ENCODE measurements around the gene CES4A. TPM values are rescaled to one million over a fixed set of nuclear protein-coding genes. Genes with fewer than 3 reads are reported as not detected.

CES4A gene
- total and polyA plus RNA-seq, 2 of the 13 experiments (the other 11 are each of a cell fraction or from before 2014, with no cell fraction given), result 0.09 to 0.17 TPM

DNA sequence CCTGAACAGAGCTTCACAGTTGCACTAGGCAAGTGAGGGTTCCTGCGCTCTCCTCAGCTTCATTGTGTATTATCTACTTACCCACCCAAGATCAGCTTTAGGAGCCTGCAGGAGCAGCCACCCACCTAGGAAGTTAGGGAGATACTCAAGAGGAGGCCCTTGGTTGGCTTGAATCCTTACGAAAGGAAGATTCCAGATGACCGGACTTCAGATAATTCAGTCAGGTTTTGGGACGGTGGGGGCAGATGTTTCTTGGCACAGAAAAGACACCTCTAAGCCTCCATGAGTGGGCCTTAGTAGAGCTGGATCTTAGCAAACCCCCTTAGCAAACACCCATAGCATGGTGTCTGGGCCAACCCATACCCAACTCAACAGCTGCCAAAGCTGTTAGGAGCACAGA is 38.2 kb downstream of the CES4A start (continued):
- TF ChIP-seq ZNF558 (CRISPR knock-in tag; IDR thresholded peaks at IDR 0.05; ENCODE audit: borderline replicate concordance) (no peak), ATF6 (CRISPR knock-in tag; conservative IDR thresholded peaks at IDR 0.05) (no peak)

DNA sequence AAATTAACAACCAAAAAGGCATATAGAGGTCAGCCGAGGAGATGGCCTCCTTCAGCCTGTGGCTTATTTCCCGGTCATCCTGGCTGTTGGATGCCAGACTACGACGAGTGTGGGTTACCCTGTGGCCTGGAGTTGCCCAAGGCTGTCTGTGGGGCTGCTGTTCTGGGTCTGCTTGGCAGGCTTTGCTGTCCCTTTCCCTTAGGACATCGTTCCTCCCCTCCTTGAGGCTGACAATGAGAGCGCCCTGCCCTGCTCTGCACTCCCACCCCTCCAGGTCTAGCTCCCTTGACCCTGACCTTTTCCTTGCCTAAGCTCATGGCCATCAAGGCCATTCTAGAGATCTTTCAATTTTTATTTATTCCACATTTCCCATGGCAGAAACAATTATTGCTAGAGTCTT is 38.7 kb downstream of the CES4A start:
- FAIRE-seq, result no peak

More for the DNA sequence above, 38.7 kb downstream of the CES4A start:
- H2AFZ ChIP-seq (ENCODE audit: low read length), result no peak overlapping the region
- H3K36me3 ChIP-seq (replicated peaks in 1 of 2; ENCODE audit: control insufficient read depth in 1 of 2, insufficient read depth in 2 of 2, low read length in 2 of 2), result no peaks in the 10 kb centered on the region
- no peaks in the 10 kb centered on the region; the same call in 1 of the 2 replicates for H4K20me1 ChIP-seq (ENCODE audit: insufficient read depth, low read length)
- POLR2A ChIA-PET, result interaction anchor here (1.3 to 1.8 kb wide), 2 partner anchors 9 to 14 kb away, joined by 3 to 4 read pairs; no protein-coding TSS in a partner anchor
- TF ChIP-seq POLR2A (IDR thresholded peaks at IDR 0.05; ENCODE audit: insufficient read depth in 1 of 2, low read depth in 2 of 2, low read length in 2 of 2), result 0 out of 4 replicates have a peak, but pooled peaks of 1 of the 2 experiments have one; percentile 11
- no peak for TF ChIP-seq ZC3H13 (CRISPR knock-in tag; IDR thresholded peaks at IDR 0.05)
- BruUV-seq (replicated peaks), result TSS peak; percentile 32
- in situ Hi-C loops (cut with HindIII; ENCODE audit: extremely low pct_ligation_motif_present, low pct_unique_long_range_greater_than_20kb), result no loop called here
- H3K9me3 ChIP-seq (ENCODE audit: low read length), result no peaks in the 10 kb centered on the region
- H3K79me2 ChIP-seq (ENCODE audit: insufficient read depth, low read length), result peaks cover 34% of the 10 kb centered on the region
- DNase-seq (ENCODE audit: low spot score) (no peak), ATAC-seq (no peak)
- H3K4me3 ChIP-seq (replicated peaks in 1 of 3; ENCODE audit: insufficient read depth in 1 of 3, low read depth in 2 of 3, low read length in 3 of 3), result no peak overlapping the region
- H3K9ac ChIP-seq (ENCODE audit: insufficient read depth, low read depth, low read length), result no peak overlapping the region
- H3K27me3 ChIP-seq (ENCODE audit: control insufficient read depth in 1 of 2, insufficient read depth in 2 of 2, low read length in 2 of 2), result no peaks in the 10 kb centered on the region; a peak in 1 of 5 replicates
- 88% methylated on average over 6 of the region's 6 CpGs for WGBS (ENCODE audit: low lambda C conversion rate)
- CTCF ChIA-PET (ENCODE audit: low intra/inter-chr PET ratio, low total read pairs), result no interaction called here
- peaks cover 82% of the 10 kb centered on the region for H3K4me1 ChIP-seq (ENCODE audit: insufficient read depth, low read length)
- no peak overlapping the region for H3K27ac ChIP-seq (ENCODE audit: extremely low read length, insufficient read depth, low read length)
- intact Hi-C loops (cut with micrococcal nuclease; ENCODE audit: unreplicated experiment), result loop anchor here (10.0 kb wide), 1 partner anchor 1058 kb away; the partner anchor contains the start of gene NFATC3
- H3K4me2 ChIP-seq (ENCODE audit: low read depth, low read length), result no peak overlapping the region
